Inflammatory macrophage (primary cell): ENCODE results near the gene CCDC126.
A peak's percentile ranks its signal among the peaks of the same experiment; 100 is the strongest.
"Not testable (repeated sequence)": the region's sequence is repeated elsewhere in the genome, so short reads cannot be mapped to it uniquely, and the experiment has no call there.

ENCODE experiments used
- DNase-seq, 2 donors: peaks; one replicate each; pipeline ENCODE4 v3.0.0-alpha.2; 2020 to 2022

Gene CCDC126

GRCh38 chr7:23633417-23633816, 36.2 kb downstream of the CCDC126 start:
- DNase-seq: no peak

- no peak for DNase-seq
Measured at GRCh38 chr7:23645822-23646221, 48.6 kb downstream of the CCDC126 start.

GRCh38 chr7:23653942-23654341, 56.8 kb downstream of the CCDC126 start:
- no peak for DNase-seq

- peak in 1 of 2 donors; percentile 3 for DNase-seq
Measured at GRCh38 chr7:23654508-23654907, 57.3 kb downstream of the CCDC126 start.

GRCh38 chr7:23655433-23655832, 58.3 kb downstream of the CCDC126 start:
- DNase-seq: no peak

- DNase-seq: no peak
Measured at GRCh38 chr7:23658831-23659427, 61.7 kb downstream of the CCDC126 start.

- no peak for DNase-seq
Measured at GRCh38 chr7:23661385-23661784, 64.2 kb downstream of the CCDC126 start.

GRCh38 chr7:23662124-23662983, 65.2 kb downstream of the CCDC126 start:
- no peak for DNase-seq

GRCh38 chr7:23662984-23663313, 65.8 kb downstream of the CCDC126 start:
- no peak for DNase-seq

- DNase-seq: no peak
Measured at GRCh38 chr7:23664122-23664521, 66.9 kb downstream of the CCDC126 start.

- DNase-seq: no peak
Measured at GRCh38 chr7:23672033-23672432, 74.9 kb downstream of the CCDC126 start.

- peak; percentile 84 to 90 for DNase-seq
Measured at GRCh38 chr7:23679898-23680413, 82.8 kb downstream of the CCDC126 start, which contains the start of gene FAM221A. Gene FAM221A (plus strand): TSS chr7:23680199. CDS start chr7:23680219, 20 bp downstream.

GRCh38 chr7:23680414-23681405, 83.5 kb downstream of the CCDC126 start:
- peak; percentile 31 to 51 for DNase-seq

- DNase-seq: not testable (repeated sequence)
Measured at GRCh38 chr7:23684041-23684440, 86.9 kb downstream of the CCDC126 start.

- DNase-seq: no peak
Measured at GRCh38 chr7:23685731-23686130, 88.5 kb downstream of the CCDC126 start.

- no peak for DNase-seq
Measured at GRCh38 chr7:23687011-23687410, 89.8 kb downstream of the CCDC126 start.

- no peak for DNase-seq
Measured at GRCh38 chr7:23689165-23689564, 92.0 kb downstream of the CCDC126 start.

- no peak for DNase-seq
Measured at GRCh38 chr7:23691320-23691719, 94.1 kb downstream of the CCDC126 start.

GRCh38 chr7:23693224-23693623, 96.0 kb downstream of the CCDC126 start:
- no peak for DNase-seq
